Measurements from ENCODE around the gene PLXNA2.

The PLXNA2 gene

DNA sequence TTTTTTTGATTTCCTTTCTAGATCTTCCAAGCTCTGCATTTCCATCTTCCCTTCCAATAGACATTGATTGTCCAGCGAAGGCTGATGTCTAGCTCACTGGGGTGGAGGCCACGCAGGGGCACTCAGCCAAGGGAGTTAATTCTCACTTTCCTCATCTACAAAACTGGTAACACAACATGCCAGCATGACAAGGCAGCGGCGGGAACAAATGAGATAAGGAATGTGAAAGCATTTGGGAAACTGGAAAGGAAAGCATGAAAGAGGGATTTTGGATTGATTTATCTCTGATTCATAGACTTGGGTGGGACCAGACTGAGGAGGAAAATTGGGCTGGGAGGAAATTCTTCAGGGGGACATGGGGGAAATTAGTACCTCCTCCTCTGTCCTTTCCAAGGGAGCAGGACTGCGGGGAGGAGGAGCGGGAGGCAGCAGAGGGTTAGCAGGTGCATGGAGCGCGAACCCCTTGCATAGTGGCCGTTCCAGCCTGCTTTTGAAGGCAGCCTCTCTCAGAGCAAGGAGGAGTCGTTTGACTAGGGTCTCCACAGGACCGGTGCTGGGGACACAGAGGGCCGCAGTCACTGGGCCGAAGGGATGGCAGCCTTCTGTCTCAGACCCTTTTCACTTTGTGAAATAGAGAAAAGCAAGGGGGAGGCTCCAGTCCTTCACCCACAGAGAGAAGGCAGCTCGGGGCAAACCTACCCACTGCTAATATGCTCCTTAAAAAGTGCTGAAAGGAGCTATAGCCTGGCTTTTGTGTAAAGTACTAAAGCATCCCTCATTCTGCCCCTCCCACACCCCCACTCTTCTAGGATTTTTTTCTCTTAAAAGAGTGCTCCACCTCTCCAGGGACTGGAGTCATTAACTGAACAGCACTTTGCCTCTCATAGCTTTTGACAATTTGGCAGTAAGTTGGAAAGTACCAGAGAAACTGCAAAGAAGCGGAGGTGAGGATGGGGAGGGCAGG lies 89.2 kb downstream of the PLXNA2 start:
- POLR2A ChIA-PET, result no interaction called here

DNA sequence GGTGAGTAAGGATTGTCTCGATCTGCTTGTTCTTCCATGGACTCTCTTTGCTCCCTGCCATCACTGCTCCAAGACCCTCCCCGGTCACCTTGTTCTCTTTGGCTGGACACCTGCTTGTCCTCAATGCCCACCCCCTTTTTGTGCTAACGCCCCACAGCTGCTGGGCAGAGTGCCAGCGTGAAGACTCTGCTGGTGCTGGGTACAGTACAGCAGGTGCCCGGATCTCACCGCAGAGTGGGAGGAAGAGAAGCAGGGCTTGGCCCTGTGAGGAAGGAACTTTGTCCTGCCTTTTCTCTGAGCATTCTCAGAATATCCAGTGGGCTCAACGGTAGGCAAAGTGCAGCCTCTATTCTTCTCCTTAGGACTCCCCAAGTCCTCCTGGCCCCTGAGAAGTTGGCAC lies 90.1 kb downstream of the PLXNA2 start:
- CTCF ChIA-PET, result interaction anchor here (2.0 kb wide), 1 partner anchor 23 kb away, joined by 9 read pairs; no protein-coding TSS in a partner anchor
- POLR2A ChIA-PET, result no interaction called here
- no peak for DNase-seq (ENCODE audit: low read depth, low spot score)
- H3K4me3 ChIP-seq (ENCODE audit: low read depth, low read length), result no peak overlapping the region
- TF ChIP-seq, protein P1, sequence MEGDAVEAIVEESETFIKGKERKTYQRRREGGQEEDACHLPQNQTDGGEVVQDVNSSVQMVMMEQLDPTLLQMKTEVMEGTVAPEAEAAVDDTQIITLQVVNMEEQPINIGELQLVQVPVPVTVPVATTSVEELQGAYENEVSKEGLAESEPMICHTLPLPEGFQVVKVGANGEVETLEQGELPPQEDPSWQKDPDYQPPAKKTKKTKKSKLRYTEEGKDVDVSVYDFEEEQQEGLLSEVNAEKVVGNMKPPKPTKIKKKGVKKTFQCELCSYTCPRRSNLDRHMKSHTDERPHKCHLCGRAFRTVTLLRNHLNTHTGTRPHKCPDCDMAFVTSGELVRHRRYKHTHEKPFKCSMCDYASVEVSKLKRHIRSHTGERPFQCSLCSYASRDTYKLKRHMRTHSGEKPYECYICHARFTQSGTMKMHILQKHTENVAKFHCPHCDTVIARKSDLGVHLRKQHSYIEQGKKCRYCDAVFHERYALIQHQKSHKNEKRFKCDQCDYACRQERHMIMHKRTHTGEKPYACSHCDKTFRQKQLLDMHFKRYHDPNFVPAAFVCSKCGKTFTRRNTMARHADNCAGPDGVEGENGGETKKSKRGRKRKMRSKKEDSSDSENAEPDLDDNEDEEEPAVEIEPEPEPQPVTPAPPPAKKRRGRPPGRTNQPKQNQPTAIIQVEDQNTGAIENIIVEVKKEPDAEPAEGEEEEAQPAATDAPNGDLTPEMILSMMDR (IDR thresholded peaks at IDR 0.05; ENCODE audit: insufficient read depth, low read length, missing control alignments), result no peak

More for the DNA sequence above, 89.2 kb downstream of the PLXNA2 start:
- CTCF ChIA-PET, result interaction anchor here (0.7 to 2.0 kb wide), 2 partner anchors 23 to 24 kb away, joined by 3 to 9 read pairs; no protein-coding TSS in a partner anchor
- no peak overlapping the region for H3K4me3 ChIP-seq (ENCODE audit: low read depth, low read length)
- TF ChIP-seq, protein P1 (IDR thresholded peaks at IDR 0.05; ENCODE audit: insufficient read depth, low read length, missing control alignments), result no peak
- DNase-seq (ENCODE audit: low read depth, low spot score), result no peak

DNA sequence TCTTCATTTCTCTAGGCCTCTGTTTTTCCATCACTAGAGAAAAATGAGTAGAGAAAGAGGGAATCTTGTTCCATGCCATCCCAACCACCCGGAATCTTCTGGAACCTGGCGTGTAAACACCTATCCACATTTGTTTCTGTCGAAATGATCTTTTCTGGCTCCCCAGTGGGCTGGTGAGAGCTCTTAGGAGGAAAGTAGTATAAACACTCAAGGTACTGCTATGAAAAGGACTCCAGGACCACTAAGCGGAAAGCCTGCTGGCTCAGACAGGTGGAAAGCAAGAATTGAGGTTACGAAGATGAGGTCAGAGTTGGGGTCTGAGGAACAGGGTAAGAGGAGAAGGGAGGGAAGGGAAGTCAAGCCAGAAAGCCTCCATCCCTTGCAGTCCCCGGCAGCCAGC lies 90.8 kb downstream of the PLXNA2 start:
- POLR2A ChIA-PET, result no interaction called here
- TF ChIP-seq, protein P1 (IDR thresholded peaks at IDR 0.05; ENCODE audit: insufficient read depth, low read length, missing control alignments), result no peak
- DNase-seq (ENCODE audit: low read depth, low spot score), result no peak
- H3K4me3 ChIP-seq (ENCODE audit: low read depth, low read length), result no peak overlapping the region
- CTCF ChIA-PET, result interaction anchor here (2.0 kb wide), 1 partner anchor 22 kb away, joined by 9 read pairs; no protein-coding TSS in a partner anchor

DNA sequence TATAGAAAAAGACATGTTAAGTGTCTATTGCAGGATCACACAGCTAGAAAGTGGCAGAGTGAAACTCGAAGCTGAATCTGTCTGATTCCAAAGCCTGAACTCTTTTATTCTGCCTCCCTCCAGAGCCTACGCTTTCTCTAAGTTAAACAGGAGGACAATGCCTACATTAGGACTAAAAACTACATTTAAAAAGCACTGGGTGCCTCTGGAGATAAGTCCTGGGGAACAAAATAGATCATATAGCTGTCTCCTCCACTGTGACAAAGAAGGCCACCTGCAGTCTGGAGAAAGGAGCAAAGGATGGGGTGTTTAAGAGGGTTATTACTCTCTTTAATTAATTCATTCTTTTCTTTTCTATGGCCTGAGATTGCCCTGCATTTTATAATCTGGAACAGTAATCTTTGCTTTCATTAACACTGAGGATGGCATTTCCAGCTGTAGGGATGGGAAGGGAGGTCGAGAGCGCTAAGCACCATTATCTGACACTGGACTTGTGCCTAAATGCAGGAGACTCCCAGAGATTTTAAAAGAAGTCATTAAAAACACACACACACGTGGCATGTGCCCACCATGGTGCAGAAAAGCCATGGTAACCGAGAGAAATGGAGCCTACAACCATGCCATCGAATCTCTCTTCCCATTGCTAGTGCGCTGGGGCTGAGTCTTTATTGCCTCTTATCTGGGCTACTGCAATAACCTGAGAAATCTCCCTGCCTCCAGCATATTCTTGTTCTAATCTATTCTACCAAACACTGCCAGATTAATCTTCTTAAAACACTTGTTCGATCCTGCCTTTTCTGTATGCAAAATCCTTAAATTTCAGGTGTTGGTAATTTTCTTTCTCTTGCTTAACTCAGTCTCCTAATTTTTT lies 92.2 kb downstream of the PLXNA2 start:
- no peak for DNase-seq (ENCODE audit: low read depth, low spot score)
- CTCF ChIA-PET, result interaction anchor here (0.7 to 1.1 kb wide), 3 partner anchors 23 to 130 kb away, joined by 3 read pairs; no protein-coding TSS in a partner anchor
- H3K4me3 ChIP-seq (ENCODE audit: low read depth, low read length), result no peak overlapping the region
- POLR2A ChIA-PET, result interaction anchor here (0.7 kb wide), 1 partner anchor 93 kb away, joined by 3 read pairs; the partner anchor contains the start of gene PLXNA2
- TF ChIP-seq, protein P1 (IDR thresholded peaks at IDR 0.05; ENCODE audit: insufficient read depth, low read length, missing control alignments), result no peak

DNA sequence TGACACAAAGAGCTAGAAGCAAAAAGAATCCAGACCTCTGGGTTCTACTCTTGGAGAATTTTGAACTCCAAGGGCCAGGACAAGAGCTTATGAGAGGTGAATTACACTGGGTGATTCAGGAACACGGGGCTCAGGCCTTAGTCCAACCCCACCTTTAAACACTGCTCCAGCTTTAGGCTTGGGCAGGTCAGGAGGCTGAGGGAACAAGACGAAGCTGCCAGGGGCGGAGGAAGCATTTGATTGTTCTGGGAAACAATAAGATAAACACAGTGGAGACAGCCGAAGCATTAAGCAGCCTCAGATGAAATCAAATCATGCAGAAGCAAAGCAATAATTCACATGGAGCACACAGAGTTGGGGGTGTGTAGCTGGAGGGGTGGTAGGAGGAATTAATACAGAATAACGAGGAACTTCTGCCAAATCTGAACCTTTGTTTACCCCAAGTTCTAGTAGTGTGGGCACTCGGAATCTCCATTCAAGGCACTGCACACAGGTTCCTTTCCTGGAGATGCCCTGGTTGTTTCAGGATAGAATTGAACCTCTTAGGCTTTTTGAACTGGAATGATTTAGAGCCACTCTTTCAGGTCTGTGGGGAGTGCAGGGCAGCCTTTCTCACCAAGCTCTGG lies 93.2 kb downstream of the PLXNA2 start:
- ChIA-PET POLR2A (interaction anchor here (0.6 to 0.7 kb wide), 2 partner anchors 33 to 94 kb away, joined by 3 read pairs; partner anchors contain the start of gene PLXNA2), CTCF (interaction anchor here (0.7 to 2.5 kb wide), 8 partner anchors 7 to 129 kb away, joined by 3 to 10 read pairs (median 3); partner anchors contain the start of gene PLXNA2)
- H3K4me3 ChIP-seq (ENCODE audit: low read depth, low read length), result no peak overlapping the region
- TF ChIP-seq, protein P1 (IDR thresholded peaks at IDR 0.05; ENCODE audit: insufficient read depth, low read length, missing control alignments), result no peak
- DNase-seq (ENCODE audit: low read depth, low spot score), result no peak
